Right atrium auricular region (tissue), 2 donors: ENCODE measurements around the gene MATCAP1. TPM values are rescaled to one million over a fixed set of nuclear protein-coding genes. Genes with fewer than 3 reads are reported as not detected.

Source experiments
- DNase-seq: peaks from one replicate; pipeline ENCODE4 v3.0.0-alpha.2; 2019; ENCODE audit warnings: low spot score
- H3K27ac ChIP-seq, 2 donors: fragments of 200-600 bp; sonication (generic); 1 replicate in 1 of 2; 2 replicates in 1 of 2; pipeline ENCODE4 v1.5.1; 2016 to 2019
- H3K27me3 ChIP-seq, 2 donors: fragments of 200-600 bp; sonication (generic); one replicate each; pipeline versions ENCODE4 v1.5.1 to v1.6.0; 2017 to 2019
- H3K36me3 ChIP-seq: fragments of 200-600 bp; sonication (generic); one replicate; pipeline ENCODE4 v1.5.1; 2016
- H3K4me1 ChIP-seq, 2 donors: fragments of 200-600 bp; sonication (generic); one replicate each; pipeline versions ENCODE4 v1.5.1 to v1.6.0; 2017 to 2019
- H3K4me3 ChIP-seq, 2 donors: fragments of 200-600 bp; sonication (generic); 1 replicate in 1 of 2; 2 replicates in 1 of 2; pipeline ENCODE4 v1.5.1; 2017 to 2019; ENCODE audit warnings: mild to moderate bottlenecking in 1 of 2, moderate library complexity in 1 of 2
- H3K9me3 ChIP-seq, 2 donors: fragments of 200-600 bp; sonication (generic); one replicate each; pipeline ENCODE4 v1.5.1; 2019
- CTCF ChIP-seq, 2 donors: fragments of 200-600 bp; sonication (generic); IDR thresholded peaks; one replicate each; pipeline ENCODE4 v1.5.1; 2019; ENCODE audit warnings: antibody characterized with exemption in 2 of 2
- total RNA-seq, 2 donors: library from RNA; depleted of rRNA; stranded (reverse); fragments of >200 nt; gene quantifications; one replicate each; pipeline ENCODE4 v1.1.0, GENCODE V29; 2016

Gene MATCAP1
- total RNA-seq, 2 donors from 2014 or later = 4.2 to 7.8 TPM

GRCh38 chr16:67196881-67197280, 13.1 kb upstream of the MATCAP1 start:
- DNase-seq = no peak
- peaks cover 50% of the 10 kb centered on the region for H3K36me3 ChIP-seq
- no peak overlapping the region for H3K4me3 ChIP-seq
- TF ChIP-seq CTCF (IDR thresholded peaks at IDR 0.05) = no peak
- no peaks in the 10 kb centered on the region for H3K9me3 ChIP-seq
- H3K27ac ChIP-seq = no peak overlapping the region
- no peaks in the 10 kb centered on the region for H3K27me3 ChIP-seq
- H3K4me1 ChIP-seq = peaks cover 0 to 38% of the 10 kb centered on the region in 2 donors

GRCh38 chr16:67195676-67196075, 11.9 kb upstream of the MATCAP1 start:
- no peak for TF ChIP-seq CTCF (IDR thresholded peaks at IDR 0.05)
- no peaks in the 10 kb centered on the region for H3K27me3 ChIP-seq
- H3K4me1 ChIP-seq = peaks cover 0 to 49% of the 10 kb centered on the region in 2 donors
- H3K27ac ChIP-seq = no peak overlapping the region
- no peak for DNase-seq
- H3K36me3 ChIP-seq = peaks cover 50% of the 10 kb centered on the region
- no peaks in the 10 kb centered on the region for H3K9me3 ChIP-seq
- no peak overlapping the region for H3K4me3 ChIP-seq

GRCh38 chr16:67194260-67194659, 10.5 kb upstream of the MATCAP1 start:
- Histone ChIP-seq H3K4me1 (peaks cover 0 to 42% of the 10 kb centered on the region in 2 donors), H3K27me3 (no peaks in the 10 kb centered on the region), H3K4me3 (no peak overlapping the region), H3K27ac (no peak overlapping the region), H3K36me3 (peaks cover 50% of the 10 kb centered on the region), H3K9me3 (no peaks in the 10 kb centered on the region)
- DNase-seq = no peak
- TF ChIP-seq CTCF (IDR thresholded peaks at IDR 0.05) = no peak

GRCh38 chr16:67193536-67193935, 9.8 kb upstream of the MATCAP1 start:
- no peak for DNase-seq
- Histone ChIP-seq H3K36me3 (peaks cover 50% of the 10 kb centered on the region), H3K4me1 (peaks cover 0 to 36% of the 10 kb centered on the region in 2 donors), H3K9me3 (no peaks in the 10 kb centered on the region), H3K27me3 (no peaks in the 10 kb centered on the region), H3K4me3 (no peak overlapping the region), H3K27ac (no peak overlapping the region)
- no peak for TF ChIP-seq CTCF (IDR thresholded peaks at IDR 0.05)

- no peak for DNase-seq
- H3K27ac ChIP-seq = peak overlapping the region; percentile 76 to 78
- H3K9me3 ChIP-seq = no peaks in the 10 kb centered on the region
- H3K4me1 ChIP-seq = peaks cover 0 to 29% of the 10 kb centered on the region in 2 donors
- TF ChIP-seq CTCF (IDR thresholded peaks at IDR 0.05) = no peak
- no peaks in the 10 kb centered on the region for H3K27me3 ChIP-seq
- H3K36me3 ChIP-seq = peaks cover 45% of the 10 kb centered on the region
- H3K4me3 ChIP-seq = peak overlapping the region; percentile 87 to 98
These were observed 9.1 kb upstream of the MATCAP1 start for GRCh38 chr16:67192781-67193361.
